H1 (cell line): ENCODE results near the gene RPL22L1. TPM values are rescaled to one million over a fixed set of nuclear protein-coding genes. Genes with fewer than 3 reads are reported as not detected.

Experiments used
- CTCF ChIA-PET: fragments of 300-600 bp; sonication (Branson Sonifier 250); formaldehyde crosslinking; loops from one replicate; lab custom pipeline; 2021; ENCODE audit not compliant: partially characterized antibody; lab: Charles Lee
- POLR2A ChIA-PET: fragments of 300-600 bp; sonication (Branson Sonifier 250); formaldehyde crosslinking; loops from one replicate; lab custom pipeline; 2021; ENCODE audit warnings: inconsistent platforms; ENCODE audit not compliant: partially characterized antibody; lab: Charles Lee
- DNase-seq, 2 experiments: peaks; one replicate each; pipeline versions ENCODE4 v3.0.0 to v3.0.0-alpha.2; 2010 to 2022; ENCODE audit warnings: low spot score in 2 of 2, low read depth in 1 of 2, mixed read lengths in 1 of 2
- FAIRE-seq: peaks from 2 replicates; lab custom pipeline; 2011; peaks lifted over from hg19 to GRCh38; lab: Jason Lieb, UNC
- H2AFZ ChIP-seq: 2 replicates; pipeline ENCODE4 v1.8.1; 2012; ENCODE audit warnings: low read length, inconsistent platforms
- H2AK5ac ChIP-seq: 2 replicates; pipeline ENCODE4 v1.6.1; 2013; ENCODE audit warnings: low read depth, low read length
- H2BK120ac ChIP-seq: replicated peaks from 2 replicates; pipeline ENCODE3; 2013; ENCODE audit warnings: low read depth, low read length, inconsistent platforms
- H2BK12ac ChIP-seq: 2 replicates; pipeline ENCODE4 v1.6.1; 2013; ENCODE audit warnings: low read depth, low read length
- H2BK15ac ChIP-seq: 2 replicates; pipeline ENCODE4 v1.6.1; 2013; ENCODE audit warnings: low read length
- H2BK20ac ChIP-seq: 2 replicates; pipeline ENCODE4 v1.6.1; 2013; ENCODE audit warnings: low read length
- H2BK5ac ChIP-seq: 2 replicates; pipeline ENCODE4 v1.6.1; 2013; ENCODE audit warnings: low read depth, low read length
- H3K14ac ChIP-seq: 2 replicates; pipeline ENCODE4 v1.6.1; 2013; ENCODE audit warnings: inconsistent platforms; ENCODE audit not compliant: insufficient read length
- H3K18ac ChIP-seq: 2 replicates; pipeline ENCODE4 v1.6.1; 2013; ENCODE audit warnings: low read length; ENCODE audit errors: extremely low read depth
- H3K23ac ChIP-seq: 2 replicates; pipeline ENCODE4 v1.6.1; 2013; ENCODE audit warnings: inconsistent platforms; ENCODE audit not compliant: insufficient read length
- H3K23me2 ChIP-seq: 2 replicates; pipeline ENCODE4 v1.6.1; 2013; ENCODE audit warnings: low read depth, low read length
- H3K27ac ChIP-seq: 2 replicates; pipeline ENCODE4 v1.6.1; 2011; ENCODE audit warnings: low read depth, low read length, inconsistent platforms
- H3K27me3 ChIP-seq, 4 experiments: replicated peaks in 1 of 4; 1 replicate in 1 of 4; 2 replicates in 3 of 4; pipeline versions ENCODE4 v1.6.1 to v1.8.1; 2011 to 2013; ENCODE audit warnings: low read length in 3 of 4, mild to moderate bottlenecking in 3 of 4, inconsistent platforms in 2 of 4, mixed read lengths in 2 of 4, moderate library complexity in 1 of 4; ENCODE audit not compliant: control insufficient read depth in 3 of 4, insufficient read depth in 3 of 4; ENCODE audit errors: extremely low read depth in 1 of 4
- H3K36me3 ChIP-seq, 4 experiments: 2 replicates each; pipeline versions ENCODE4 v1.6.1 to v1.8.1; 2011 to 2013; ENCODE audit warnings: mild to moderate bottlenecking in 4 of 4, low read length in 3 of 4, moderate library complexity in 2 of 4, control low read depth in 1 of 4, inconsistent platforms in 1 of 4; ENCODE audit not compliant: insufficient read depth in 4 of 4, control insufficient read depth in 2 of 4
- H3K4ac ChIP-seq: replicated peaks from 2 replicates; pipeline ENCODE3; 2013; ENCODE audit warnings: low read length, low read depth, mixed read lengths, inconsistent platforms; ENCODE audit not compliant: insufficient read length
- H3K4me1 ChIP-seq, 4 experiments: replicated peaks in 1 of 4; 1 replicate in 1 of 4; 2 replicates in 3 of 4; pipeline versions ENCODE4 v1.6.1 to v1.8.1; 2011 to 2013; ENCODE audit warnings: low read length in 3 of 4, inconsistent platforms in 2 of 4, mixed read lengths in 1 of 4; ENCODE audit not compliant: insufficient read depth in 4 of 4, control insufficient read depth in 3 of 4
- H3K4me2 ChIP-seq, 2 experiments: 2 replicates each; pipeline versions ENCODE4 v1.6.1 to v1.8.1; 2011 to 2013; ENCODE audit warnings: low read depth in 2 of 2, low read length in 2 of 2, control low read depth in 1 of 2, inconsistent platforms in 1 of 2, mild to moderate bottlenecking in 1 of 2; ENCODE audit not compliant: insufficient read depth in 1 of 2
- H3K4me3 ChIP-seq, 4 experiments: fragments of 200-600, 300-600 bp in 1 of 4; sonication (generic), shearing (Covaris generic), sonication (Bioruptor Twin) in 1 of 4; 2 replicates each; pipeline versions ENCODE4 v1.5.1 to v1.8.1; 2011 to 2016; ENCODE audit warnings: low read length in 4 of 4, low read depth in 3 of 4, control low read depth in 2 of 4, inconsistent platforms in 2 of 4, mild to moderate bottlenecking in 2 of 4, mixed read lengths in 1 of 4, moderate library complexity in 1 of 4; ENCODE audit not compliant: insufficient read depth in 2 of 4; ENCODE audit errors: extremely low read depth in 1 of 4
- H3K56ac ChIP-seq: replicated peaks from 2 replicates; pipeline ENCODE3; 2013; ENCODE audit warnings: low read depth, mild to moderate bottlenecking, mixed read lengths, low read length, inconsistent platforms; ENCODE audit not compliant: insufficient read length
- H3K79me1 ChIP-seq: 2 replicates; pipeline ENCODE4 v1.6.1; 2013; ENCODE audit warnings: low read depth, low read length, control low read depth
- H3K79me2 ChIP-seq, 2 experiments: 2 replicates each; pipeline versions ENCODE4 v1.6.1 to v1.8.1; 2012 to 2013; ENCODE audit warnings: low read length in 2 of 2, mild to moderate bottlenecking in 2 of 2, inconsistent platforms in 1 of 2; ENCODE audit not compliant: insufficient read depth in 2 of 2, control insufficient read depth in 1 of 2
- H3K9ac ChIP-seq, 4 experiments: replicated peaks in 1 of 4; 1 replicate in 1 of 4; 2 replicates in 3 of 4; pipeline versions ENCODE4 v1.6.1 to v1.8.1; 2011 to 2013; ENCODE audit warnings: low read depth in 3 of 4, low read length in 3 of 4, control low read depth in 2 of 4, mild to moderate bottlenecking in 2 of 4, moderate library complexity in 2 of 4, inconsistent platforms in 1 of 4; ENCODE audit errors: extremely low read depth in 1 of 4
- H3K9me3 ChIP-seq, 2 experiments: 2 replicates each; pipeline versions ENCODE4 v1.6.1 to v1.8.1; 2012 to 2013; ENCODE audit warnings: mild to moderate bottlenecking in 2 of 2, moderate library complexity in 2 of 2, control low read depth in 1 of 2, inconsistent platforms in 1 of 2, low read depth in 1 of 2, low read length in 1 of 2, mixed read lengths in 1 of 2; ENCODE audit not compliant: insufficient read depth in 2 of 2
- H4K20me1 ChIP-seq, 2 experiments: replicated peaks in 1 of 2; 2 replicates each; pipeline versions ENCODE3 to v1.8.1; 2011 to 2013; ENCODE audit warnings: inconsistent platforms in 2 of 2, low read length in 2 of 2, mild to moderate bottlenecking in 1 of 2; ENCODE audit not compliant: insufficient read depth in 2 of 2, control insufficient read depth in 1 of 2
- H4K5ac ChIP-seq: 2 replicates; pipeline ENCODE4 v1.6.1; 2013; ENCODE audit warnings: low read length, low read depth, mixed read lengths, inconsistent platforms; ENCODE audit not compliant: insufficient read length
- H4K8ac ChIP-seq: 2 replicates; pipeline ENCODE4 v1.8.0; 2013; ENCODE audit warnings: mild to moderate bottlenecking, moderate library complexity, low read length, inconsistent platforms; ENCODE audit not compliant: insufficient read depth; ENCODE audit errors: extremely low read depth
- H4K91ac ChIP-seq: replicated peaks from 2 replicates; pipeline ENCODE3; 2013; ENCODE audit warnings: low read length, mixed read lengths, inconsistent platforms; ENCODE audit not compliant: insufficient read length
- ASH2L ChIP-seq: fragments of 200-600, 300-600 bp; sonication (generic); IDR thresholded peaks from one replicate; pipeline ENCODE4 v1.7.1; 2017; ENCODE audit warnings: low read length
- BACH1 ChIP-seq: IDR thresholded peaks from 2 replicates; pipeline ENCODE4 v1.6.1; 2012; ENCODE audit warnings: low read length, improper control_type of control experiment
- CBX8 ChIP-seq: fragments of 300-800, 300-1000 bp; sonication (generic); IDR thresholded peaks from 2 replicates; pipeline ENCODE4 v1.7.1; 2016; ENCODE audit warnings: low read depth, low read length, borderline replicate concordance
- CEBPB ChIP-seq: IDR thresholded peaks from 2 replicates; pipeline ENCODE4 v1.6.1; 2012; ENCODE audit warnings: low read depth, low read length
- CTBP2 ChIP-seq: IDR thresholded peaks from 2 replicates; pipeline ENCODE4 v1.7.0; 2011; ENCODE audit warnings: borderline replicate concordance, mild to moderate bottlenecking, moderate library complexity, mixed read lengths, low read length; ENCODE audit not compliant: insufficient read depth, insufficient read length
- FOSL1 ChIP-seq: IDR thresholded peaks from 2 replicates; pipeline ENCODE4 v1.6.1; 2011; ENCODE audit warnings: mild to moderate bottlenecking, low read depth, low read length, moderate library complexity; ENCODE audit not compliant: insufficient read depth
- GABPA ChIP-seq: IDR thresholded peaks from 2 replicates; pipeline ENCODE4 v1.6.1; 2011; ENCODE audit warnings: mild to moderate bottlenecking, low read length, moderate library complexity, borderline replicate concordance; ENCODE audit not compliant: insufficient read depth
- RAD21 ChIP-seq, 2 experiments: IDR thresholded peaks in 1 of 2; conservative IDR thresholded peaks in 1 of 2; 2 replicates each; pipeline ENCODE4 v1.6.1; 2011; ENCODE audit warnings: low read depth in 2 of 2, low read length in 2 of 2, improper control_type of control experiment in 1 of 2, inconsistent platforms in 1 of 2, mild to moderate bottlenecking in 1 of 2, moderate library complexity in 1 of 2
- RBBP5 ChIP-seq: IDR thresholded peaks from 2 replicates; pipeline ENCODE4 v1.7.1; 2012; ENCODE audit warnings: low read depth, mild to moderate bottlenecking, inconsistent platforms, low read length, moderate library complexity, borderline replicate concordance
- SAP30 ChIP-seq: fragments of 300-600 bp; sonication (generic); IDR thresholded peaks from 2 replicates; pipeline ENCODE4 v1.7.1; 2012; ENCODE audit warnings: low read length, moderate library complexity, mild to moderate bottlenecking, inconsistent platforms; ENCODE audit not compliant: insufficient read depth, insufficient replicate concordance
- SP1 ChIP-seq: IDR thresholded peaks from 2 replicates; pipeline ENCODE4 v1.6.1; 2011; ENCODE audit warnings: low read depth, low read length
- TAF1 ChIP-seq: IDR thresholded peaks from 2 replicates; pipeline ENCODE4 v1.6.1; 2011; ENCODE audit warnings: mild to moderate bottlenecking, low read depth, low read length
- TBP ChIP-seq: IDR thresholded peaks from 2 replicates; pipeline ENCODE4 v1.6.1; 2011; ENCODE audit warnings: low read depth, low read length, improper control_type of control experiment
- YY1 ChIP-seq: IDR thresholded peaks from 2 replicates; pipeline ENCODE4 v1.6.1; 2011; ENCODE audit warnings: low read depth, mild to moderate bottlenecking, low read length
- WGBS, 2 experiments: shearing (Covaris generic) in 1 of 2; methylation state at CpG; one replicate each; pipeline versions ENCODE4 v1.1.6 to v1.1.7; 2013 to 2015; ENCODE audit warnings: low lambda C conversion rate in 2 of 2, mixed read lengths in 2 of 2, inconsistent platforms in 1 of 2, low coverage in 1 of 2, missing lambda C conversion rate in 1 of 2; ENCODE audit not compliant: insufficient replicate concordance in 2 of 2, insufficient coverage in 1 of 2, insufficient read length in 1 of 2; ENCODE audit errors: extremely low coverage in 1 of 2, missing lambda C conversion rate in 1 of 2; 5-methylcytosine and 5-hydroxymethylcytosine counted together
- polyA plus RNA-seq, 7 experiments: library from polyadenylated mRNA; depleted of rRNA in 3 of 7; stranded (reverse) in 5 of 7; unstranded in 2 of 7; fragments of >200 nt in 5 of 7; fragments of 200-250 nt in 2 of 7; gene quantifications; 1 replicate in 5 of 7; 2 replicates in 1 of 7; 4 replicates in 1 of 7; pipeline versions ENCODE4 v1.2.1 to v1.2.3, GENCODE V29; 2011 to 2013; ENCODE audit warnings: missing spikeins in 2 of 7, mixed read lengths in 2 of 7
- total RNA-seq: library from RNA; stranded (reverse); fragmentation: NEBNext Ultra II Directional; extraction: Animal tissue kit (Norgen Biotek cat#: 25700); gene quantifications from 2 replicates; pipeline ENCODE4 v1.2.1, GENCODE V29; 2021

RPL22L1 gene
- total and polyA plus RNA-seq, 2 of the 8 experiments (the other 6 are each of a cell fraction or from before 2014, with no cell fraction given), result 99.9 to 280 TPM

- DNase-seq, result no peak
- no peaks in the 10 kb centered on the region for H3K79me2 ChIP-seq
- H3K23ac ChIP-seq, result no peak overlapping the region
- H2BK20ac ChIP-seq, result no peak overlapping the region
- no peak overlapping the region for H3K9ac ChIP-seq
- H3K56ac ChIP-seq, result no peak overlapping the region
- no peak overlapping the region for H4K91ac ChIP-seq
- no peak overlapping the region for H3K18ac ChIP-seq
- H4K8ac ChIP-seq, result no peak overlapping the region
- no peak overlapping the region for H3K27ac ChIP-seq
- peaks cover 15% of the 10 kb centered on the region in 2 experiments for H3K9me3 ChIP-seq
- CTCF ChIA-PET, result no interaction called here
- H3K4ac ChIP-seq, result no peak overlapping the region
- H3K14ac ChIP-seq, result no peak overlapping the region
- POLR2A ChIA-PET, result interaction anchor here (1.9 kb wide), 1 partner anchor 39 kb away, joined by 4 read pairs; no protein-coding TSS in a partner anchor
- H3K4me1 ChIP-seq, result peaks cover 0 to 5% (median 2%) of the 10 kb centered on the region in 4 experiments; a peak in 3 of 7 replicates
- H3K27me3 ChIP-seq, result peaks cover 0 to 17% (median 12%) of the 10 kb centered on the region in 4 experiments; a peak in 6 of 7 replicates
- no peak overlapping the region for H3K4me3 ChIP-seq
- no peak overlapping the region for H3K4me2 ChIP-seq
- no peak for FAIRE-seq
- no peak overlapping the region for H2AFZ ChIP-seq
- H2BK5ac ChIP-seq, result no peak overlapping the region
- no peak overlapping the region for H2BK15ac ChIP-seq
- H2BK120ac ChIP-seq, result no peak overlapping the region
- H4K20me1 ChIP-seq, result peaks cover 0 to 5% of the 10 kb centered on the region in 2 experiments
- no peak overlapping the region for H2AK5ac ChIP-seq
- H4K5ac ChIP-seq, result no peak overlapping the region
- H3K79me1 ChIP-seq, result no peaks in the 10 kb centered on the region; the same call in 1 of the 2 replicates
- no peaks in the 10 kb centered on the region for H3K36me3 ChIP-seq
- WGBS, 2 experiments, result 80% methylated on average over 2 of the region's 2 CpGs; no CpG with 5 or more reads in 1 of the 2 experiments
- no peak overlapping the region for H2BK12ac ChIP-seq
- peaks cover 7% of the 10 kb centered on the region for H3K23me2 ChIP-seq
- no peak for TF ChIP-seq TAF1
- no peak for TF ChIP-seq CEBPB
- TF ChIP-seq SAP30, result no peak
- TF ChIP-seq RBBP5, result no peak
- no peak for TF ChIP-seq TBP
- TF ChIP-seq RAD21 (IDR thresholded peaks at IDR 0.05 in 1 of 2, conservative IDR thresholded peaks at IDR 0.05 in 1 of 2; ENCODE audit: low read depth in 2 of 2, low read length in 2 of 2), result no peak
- TF ChIP-seq ASH2L, result no peak
- TF ChIP-seq CTBP2, result no peak
- no peak for TF ChIP-seq FOSL1
- no peak for TF ChIP-seq YY1
- no peak for TF ChIP-seq GABPA
- TF ChIP-seq CBX8, result no peak
- TF ChIP-seq BACH1, result no peak
- no peak for TF ChIP-seq SP1
Measured at GRCh38 chr3:170905862-170906261, 35.9 kb upstream of the RPL22L1 start.
